Activated T-helper 2 cell treated with anti-CD3 and anti-CD28 coated beads, Interferon-gamma antibody, Interleukin-2, Interleukin-4, amounts not matched to agents 10 μg/mL and 5 μg/mL and 100 μg/mL, durations not matched to agents 14 hours and 24 hours and 36 hours (primary cell): Measurements from ENCODE around the gene COL5A1. TPM values are rescaled to one million over a fixed set of nuclear protein-coding genes. Genes with fewer than 3 reads are reported as not detected.

Experiments
- DNase-seq: peaks from one replicate; pipeline ENCODE4 v3.0.0; 2021; ENCODE audit warnings: low spot score
- H3K27ac Mint-ChIP-seq: one replicate; pipeline ENCODE4 v1.8.0; 2021; ENCODE audit warnings: mixed read lengths
- H3K27me3 Mint-ChIP-seq: one replicate; pipeline ENCODE4 v1.8.0; 2021; ENCODE audit warnings: low read depth, mixed read lengths
- H3K36me3 Mint-ChIP-seq: one replicate; pipeline ENCODE4 v1.8.0; 2021; ENCODE audit warnings: low read depth, mixed read lengths
- H3K4me1 Mint-ChIP-seq: one replicate; pipeline ENCODE4 v1.8.0; 2021; ENCODE audit warnings: low read depth, mixed read lengths
- H3K4me3 Mint-ChIP-seq: one replicate; pipeline ENCODE4 v1.8.0; 2021; ENCODE audit warnings: low read depth, mild to moderate bottlenecking, moderate library complexity, mixed read lengths
- H3K9me3 Mint-ChIP-seq: one replicate; pipeline ENCODE4 v1.8.0; 2021; ENCODE audit warnings: mixed read lengths
- intact Hi-C: fragments of 100-400 bp; cut with micrococcal nuclease; formaldehyde crosslinking; loops from one replicate; pipeline ENCODE4 v1.15.1; 2023
- total RNA-seq: library from RNA; stranded (reverse); gene quantifications from 2 replicates; pipeline ENCODE4 v1.2.3, GENCODE V29; 2022

COL5A1 gene
- total RNA-seq, 1 donor from 2014 or later, result not detected

- Mint-ChIP-seq H3K4me1 (no peaks in the 10 kb centered on the region), H3K27me3 (no peaks in the 10 kb centered on the region)
- intact Hi-C loops, result no loop called here
These were observed 187.3 kb downstream of the COL5A1 start for GRCh38 chr9:134828892-134829291.

GRCh38 chr9:134829356-134829937 lies 187.8 kb downstream of the COL5A1 start:
- no peaks in the 10 kb centered on the region for H3K4me1 Mint-ChIP-seq
- H3K4me3 Mint-ChIP-seq, result no peak overlapping the region
- no peaks in the 10 kb centered on the region for H3K9me3 Mint-ChIP-seq
- no peak overlapping the region for H3K27ac Mint-ChIP-seq
- no peak for DNase-seq
- no peaks in the 10 kb centered on the region for H3K36me3 Mint-ChIP-seq
- H3K27me3 Mint-ChIP-seq, result no peaks in the 10 kb centered on the region
- intact Hi-C loops, result no loop called here

More at GRCh38 chr9:134828892-134829291, 187.3 kb downstream of the COL5A1 start:
- no peaks in the 10 kb centered on the region for H3K9me3 Mint-ChIP-seq
- no peaks in the 10 kb centered on the region for H3K36me3 Mint-ChIP-seq
- H3K27ac Mint-ChIP-seq, result no peak overlapping the region
- DNase-seq, result no peak
- no peak overlapping the region for H3K4me3 Mint-ChIP-seq

- Mint-ChIP-seq H3K4me1 (no peaks in the 10 kb centered on the region), H3K4me3 (no peak overlapping the region)
These were observed 188.5 kb downstream of the COL5A1 start for GRCh38 chr9:134830126-134830525.

GRCh38 chr9:134830926-134831720 lies 189.5 kb downstream of the COL5A1 start:
- intact Hi-C loops, result no loop called here

More at GRCh38 chr9:134830126-134830525, 188.5 kb downstream of the COL5A1 start:
- no peak for DNase-seq
- no peaks in the 10 kb centered on the region for H3K27me3 Mint-ChIP-seq
- intact Hi-C loops, result no loop called here
- H3K36me3 Mint-ChIP-seq, result no peaks in the 10 kb centered on the region
- H3K9me3 Mint-ChIP-seq, result no peaks in the 10 kb centered on the region
- H3K27ac Mint-ChIP-seq, result no peak overlapping the region

GRCh38 chr9:134832471-134832870 lies 190.9 kb downstream of the COL5A1 start:
- Mint-ChIP-seq H3K4me3 (no peak overlapping the region), H3K4me1 (no peaks in the 10 kb centered on the region), H3K27ac (no peak overlapping the region)

More at GRCh38 chr9:134830926-134831720, 189.5 kb downstream of the COL5A1 start:
- Mint-ChIP-seq H3K27me3 (no peaks in the 10 kb centered on the region), H3K4me1 (no peaks in the 10 kb centered on the region), H3K27ac (no peak overlapping the region), H3K9me3 (no peaks in the 10 kb centered on the region), H3K4me3 (no peak overlapping the region), H3K36me3 (no peaks in the 10 kb centered on the region)
- no peak for DNase-seq

GRCh38 chr9:134833294-134833880 lies 191.8 kb downstream of the COL5A1 start:
- no peak for DNase-seq
- H3K36me3 Mint-ChIP-seq, result no peaks in the 10 kb centered on the region
- H3K9me3 Mint-ChIP-seq, result no peaks in the 10 kb centered on the region
- no peaks in the 10 kb centered on the region for H3K27me3 Mint-ChIP-seq
- H3K4me3 Mint-ChIP-seq, result no peak overlapping the region
- no peak overlapping the region for H3K27ac Mint-ChIP-seq
- no peaks in the 10 kb centered on the region for H3K4me1 Mint-ChIP-seq
- intact Hi-C loops, result no loop called here

More at GRCh38 chr9:134832471-134832870, 190.9 kb downstream of the COL5A1 start:
- Mint-ChIP-seq H3K9me3 (no peaks in the 10 kb centered on the region), H3K36me3 (no peaks in the 10 kb centered on the region), H3K27me3 (no peaks in the 10 kb centered on the region)
- no peak for DNase-seq
- intact Hi-C loops, result no loop called here

GRCh38 chr9:134834217-134834956 lies 192.8 kb downstream of the COL5A1 start:
- Mint-ChIP-seq H3K27me3 (no peaks in the 10 kb centered on the region), H3K36me3 (no peaks in the 10 kb centered on the region), H3K27ac (no peak overlapping the region), H3K4me3 (no peak overlapping the region), H3K4me1 (no peaks in the 10 kb centered on the region), H3K9me3 (no peaks in the 10 kb centered on the region)
- no peak for DNase-seq
- intact Hi-C loops, result no loop called here

- DNase-seq, result no peak
- no peaks in the 10 kb centered on the region for H3K27me3 Mint-ChIP-seq
- H3K36me3 Mint-ChIP-seq, result no peaks in the 10 kb centered on the region
These were observed 193.4 kb downstream of the COL5A1 start for GRCh38 chr9:134834957-134835419.

GRCh38 chr9:134835448-134835847 lies 193.8 kb downstream of the COL5A1 start:
- Mint-ChIP-seq H3K4me3 (no peak overlapping the region), H3K27ac (no peak overlapping the region), H3K27me3 (no peaks in the 10 kb centered on the region), H3K4me1 (no peaks in the 10 kb centered on the region), H3K9me3 (no peaks in the 10 kb centered on the region), H3K36me3 (no peaks in the 10 kb centered on the region)
- intact Hi-C loops, result no loop called here
- DNase-seq, result no peak

More at GRCh38 chr9:134834957-134835419, 193.4 kb downstream of the COL5A1 start:
- Mint-ChIP-seq H3K27ac (no peak overlapping the region), H3K4me1 (no peaks in the 10 kb centered on the region), H3K4me3 (no peak overlapping the region), H3K9me3 (no peaks in the 10 kb centered on the region)
- intact Hi-C loops, result no loop called here

- intact Hi-C loops, result no loop called here
- H3K27ac Mint-ChIP-seq, result no peak overlapping the region
- H3K27me3 Mint-ChIP-seq, result no peaks in the 10 kb centered on the region
- no peak for DNase-seq
- no peaks in the 10 kb centered on the region for H3K4me1 Mint-ChIP-seq
- no peaks in the 10 kb centered on the region for H3K36me3 Mint-ChIP-seq
- H3K4me3 Mint-ChIP-seq, result no peak overlapping the region
- H3K9me3 Mint-ChIP-seq, result no peaks in the 10 kb centered on the region
These were observed 194.4 kb downstream of the COL5A1 start for GRCh38 chr9:134835987-134836386.

GRCh38 chr9:134836406-134836970 lies 194.9 kb downstream of the COL5A1 start:
- H3K9me3 Mint-ChIP-seq, result no peaks in the 10 kb centered on the region
- no peaks in the 10 kb centered on the region for H3K4me1 Mint-ChIP-seq
- no peaks in the 10 kb centered on the region for H3K36me3 Mint-ChIP-seq
- intact Hi-C loops, result no loop called here
- no peaks in the 10 kb centered on the region for H3K27me3 Mint-ChIP-seq
- H3K4me3 Mint-ChIP-seq, result no peak overlapping the region
- DNase-seq, result no peak
- H3K27ac Mint-ChIP-seq, result no peak overlapping the region

GRCh38 chr9:134837529-134837928 lies 195.9 kb downstream of the COL5A1 start:
- Mint-ChIP-seq H3K4me3 (no peak overlapping the region), H3K27ac (no peak overlapping the region), H3K4me1 (no peaks in the 10 kb centered on the region), H3K27me3 (no peaks in the 10 kb centered on the region), H3K9me3 (no peaks in the 10 kb centered on the region), H3K36me3 (no peaks in the 10 kb centered on the region)
- DNase-seq, result no peak
- intact Hi-C loops, result no loop called here
